Mesenchymal stem cell (in vitro differentiated cells and primary cell): ENCODE data around the gene SKAP2.

Experiments used
- DNase-seq: peaks from one replicate; pipeline ENCODE4 v3.0.0-alpha.2; 2013
- H2AFZ ChIP-seq: one replicate; pipeline ENCODE4 v1.6.1; 2013; ENCODE audit warnings: low read depth, mild to moderate bottlenecking, control low read depth, inconsistent platforms, low read length, moderate library complexity
- H2AK5ac ChIP-seq: 2 replicates; pipeline ENCODE4 v1.6.1; 2013; ENCODE audit warnings: low read length, moderate library complexity, mild to moderate bottlenecking, inconsistent platforms; ENCODE audit not compliant: severe bottlenecking
- H2BK120ac ChIP-seq: one replicate; pipeline ENCODE4 v1.6.1; 2013; ENCODE audit warnings: low read depth, mild to moderate bottlenecking, inconsistent platforms, low read length, moderate library complexity
- H2BK12ac ChIP-seq, 2 experiments: one replicate each; pipeline ENCODE4 v1.6.1; 2013; ENCODE audit warnings: inconsistent platforms in 2 of 2, low read length in 2 of 2, mild to moderate bottlenecking in 2 of 2, moderate library complexity in 2 of 2, control low read depth in 1 of 2
- H2BK15ac ChIP-seq: one replicate; pipeline ENCODE4 v1.6.1; 2013; ENCODE audit warnings: mild to moderate bottlenecking, low read depth, inconsistent platforms; ENCODE audit not compliant: poor library complexity, severe bottlenecking
- H2BK5ac ChIP-seq: 2 replicates; pipeline ENCODE4 v1.6.1; 2013; ENCODE audit warnings: low read depth, mild to moderate bottlenecking, low read length, control low read depth, inconsistent platforms; ENCODE audit not compliant: poor library complexity, severe bottlenecking
- H3K14ac ChIP-seq, 2 experiments: one replicate each; pipeline ENCODE4 v1.6.1; 2013; ENCODE audit warnings: inconsistent platforms in 2 of 2, low read length in 2 of 2, control low read depth in 1 of 2, mild to moderate bottlenecking in 1 of 2, moderate library complexity in 1 of 2
- H3K18ac ChIP-seq, 2 experiments: one replicate each; pipeline ENCODE4 v1.6.1; 2013; ENCODE audit warnings: inconsistent platforms in 2 of 2, low read length in 2 of 2, control low read depth in 1 of 2, low read depth in 1 of 2, mild to moderate bottlenecking in 1 of 2
- H3K23ac ChIP-seq, 2 experiments: one replicate each; pipeline ENCODE4 v1.6.1; 2013; ENCODE audit warnings: inconsistent platforms in 2 of 2, low read length in 2 of 2, mild to moderate bottlenecking in 2 of 2, moderate library complexity in 2 of 2, control low read depth in 1 of 2
- H3K27ac ChIP-seq: 2 replicates; pipeline ENCODE4 v1.5.1; 2013; ENCODE audit warnings: mild to moderate bottlenecking, moderate library complexity, low read length, control low read depth, inconsistent platforms; ENCODE audit not compliant: poor library complexity, severe bottlenecking
- H3K27me3 ChIP-seq, 2 experiments: 2 replicates each; pipeline versions ENCODE4 v1.6.1 to v1.7.0; 2013; ENCODE audit warnings: low read length in 2 of 2, mild to moderate bottlenecking in 2 of 2, moderate library complexity in 2 of 2, control low read depth in 1 of 2, inconsistent platforms in 1 of 2; ENCODE audit not compliant: control insufficient read depth in 1 of 2, insufficient read depth in 1 of 2
- H3K36me3 ChIP-seq, 2 experiments: 2 replicates each; pipeline versions ENCODE4 v1.6.1 to v1.7.0; 2013; ENCODE audit warnings: low read length in 2 of 2, control low read depth in 1 of 2, inconsistent platforms in 1 of 2, low read depth in 1 of 2, mild to moderate bottlenecking in 1 of 2; ENCODE audit not compliant: insufficient read depth in 2 of 2, control insufficient read depth in 1 of 2
- H3K4ac ChIP-seq, 2 experiments: one replicate each; pipeline ENCODE4 v1.6.1; 2013; ENCODE audit warnings: inconsistent platforms in 2 of 2, low read length in 2 of 2, mild to moderate bottlenecking in 2 of 2, moderate library complexity in 2 of 2, control low read depth in 1 of 2, low read depth in 1 of 2
- H3K4me1 ChIP-seq: 2 replicates; pipeline ENCODE4 v1.6.1; 2013; ENCODE audit warnings: low read depth, low read length, control low read depth; ENCODE audit not compliant: control insufficient read depth, insufficient read depth
- H3K4me2 ChIP-seq: 2 replicates; pipeline ENCODE4 v1.6.1; 2013; ENCODE audit warnings: low read length, mild to moderate bottlenecking, inconsistent platforms; ENCODE audit not compliant: poor library complexity, severe bottlenecking
- H3K4me3 ChIP-seq, 2 experiments: 2 replicates each; pipeline versions ENCODE4 v1.5.1 to v1.7.0; 2013; ENCODE audit warnings: low read length in 2 of 2, mild to moderate bottlenecking in 2 of 2, control low read depth in 1 of 2, low read depth in 1 of 2; ENCODE audit not compliant: insufficient read depth in 1 of 2
- H3K79me1 ChIP-seq: replicated peaks from 2 replicates; pipeline ENCODE4 v1.6.1; 2013; ENCODE audit warnings: mild to moderate bottlenecking, control low read depth, low read length, inconsistent platforms; ENCODE audit not compliant: poor library complexity, severe bottlenecking
- H3K9ac ChIP-seq: 2 replicates; pipeline ENCODE4 v1.7.0; 2013; ENCODE audit warnings: mild to moderate bottlenecking, low read length, moderate library complexity
- H3K9me3 ChIP-seq: 2 replicates; pipeline ENCODE4 v1.7.0; 2013; ENCODE audit warnings: mild to moderate bottlenecking, low read length; ENCODE audit not compliant: control insufficient read depth
- H4K8ac ChIP-seq: one replicate; pipeline ENCODE4 v1.6.1; 2013; ENCODE audit warnings: inconsistent platforms, mild to moderate bottlenecking, low read length, moderate library complexity
- H4K91ac ChIP-seq: one replicate; pipeline ENCODE4 v1.6.1; 2013; ENCODE audit warnings: mild to moderate bottlenecking, low read length, inconsistent platforms
- WGBS: methylation state at CpG from one replicate; pipeline ENCODE4 v1.1.7; 2013; ENCODE audit warnings: mixed read lengths; 5-methylcytosine and 5-hydroxymethylcytosine counted together

Gene SKAP2

DNA sequence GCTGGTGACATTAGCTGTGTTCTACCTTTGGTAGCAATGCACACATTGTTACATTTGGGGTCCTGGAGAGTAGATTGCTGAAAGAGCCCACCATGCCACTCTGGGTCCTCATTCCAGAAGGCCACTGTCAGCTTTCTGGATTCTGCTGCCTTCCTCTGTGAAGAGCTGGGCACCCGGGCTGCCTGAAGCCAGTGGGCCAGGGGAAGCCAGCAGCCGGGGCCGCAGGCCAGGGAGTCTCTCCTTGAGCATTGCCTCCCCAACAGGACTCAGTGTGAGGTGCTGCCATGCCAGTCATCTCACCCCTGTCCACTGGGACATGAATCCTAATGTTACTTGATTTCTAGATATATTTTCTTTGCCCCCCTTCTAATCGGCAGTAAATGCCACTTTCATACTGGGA lies 234.0 kb downstream of the SKAP2 start:
- Histone ChIP-seq H3K4ac (no peak overlapping the region), H3K36me3 (no peaks in the 10 kb centered on the region), H2BK15ac (no peak overlapping the region), H2BK5ac (no peak overlapping the region), H4K8ac (no peak overlapping the region), H3K4me2 (no peak overlapping the region), H4K91ac (no peak overlapping the region), H3K4me1 (no peaks in the 10 kb centered on the region), H3K18ac (no peak overlapping the region), H2BK120ac (no peak overlapping the region), H2AFZ (no peak overlapping the region), H2BK12ac (no peak overlapping the region), H3K27me3 (peaks cover 5 to 40% of the 10 kb centered on the region in 2 experiments), H3K9me3 (no peaks in the 10 kb centered on the region), H3K23ac (no peak overlapping the region), H2AK5ac (no peak overlapping the region), H3K14ac (no peak overlapping the region), H3K9ac (no peak overlapping the region), H3K27ac (no peak overlapping the region), H3K79me1 (no peaks in the 10 kb centered on the region), H3K4me3 (no peak overlapping the region)
- WGBS = 87% methylated on average over 4 of the region's 4 CpGs
- no peak for DNase-seq

DNA sequence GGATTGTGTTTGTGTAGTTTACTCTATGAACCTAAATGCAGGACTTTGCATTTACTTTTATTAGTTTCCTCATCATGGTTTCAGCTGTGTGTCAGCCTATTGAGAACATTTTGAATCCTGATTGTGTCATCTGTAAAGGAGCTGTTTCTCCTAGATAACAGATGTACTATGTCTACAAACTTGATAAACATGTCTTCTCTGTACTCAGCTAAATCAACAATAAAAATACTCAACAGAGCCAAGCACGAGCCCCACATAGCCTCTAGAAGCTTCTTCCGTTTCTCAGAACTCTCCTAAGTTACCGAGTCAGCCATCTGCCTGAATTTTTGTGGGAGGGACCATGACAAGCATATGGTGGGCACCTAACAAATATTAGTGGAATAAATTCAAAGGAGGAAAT lies 234.7 kb downstream of the SKAP2 start:
- no peaks in the 10 kb centered on the region for H3K79me1 ChIP-seq
- no peaks in the 10 kb centered on the region for H3K4me1 ChIP-seq
- WGBS = 50% methylated on average over 2 of the region's 3 CpGs
- H3K14ac ChIP-seq = no peak overlapping the region
- H3K4me2 ChIP-seq = no peak overlapping the region
- no peak overlapping the region for H4K91ac ChIP-seq
- no peak overlapping the region for H2AK5ac ChIP-seq
- peaks cover 11 to 46% of the 10 kb centered on the region in 2 experiments for H3K27me3 ChIP-seq
- no peak overlapping the region for H3K23ac ChIP-seq
- no peak overlapping the region for H3K4me3 ChIP-seq
- H4K8ac ChIP-seq = no peak overlapping the region
- H3K18ac ChIP-seq = no peak overlapping the region
- H2BK5ac ChIP-seq = no peak overlapping the region
- H3K9ac ChIP-seq = no peak overlapping the region
- no peak overlapping the region for H3K27ac ChIP-seq
- no peak overlapping the region for H2AFZ ChIP-seq
- DNase-seq = peak; percentile 12
- H3K9me3 ChIP-seq = no peaks in the 10 kb centered on the region
- no peak overlapping the region for H2BK15ac ChIP-seq
- H2BK120ac ChIP-seq = no peak overlapping the region
- no peaks in the 10 kb centered on the region for H3K36me3 ChIP-seq
- no peak overlapping the region for H3K4ac ChIP-seq
- no peak overlapping the region for H2BK12ac ChIP-seq

DNA sequence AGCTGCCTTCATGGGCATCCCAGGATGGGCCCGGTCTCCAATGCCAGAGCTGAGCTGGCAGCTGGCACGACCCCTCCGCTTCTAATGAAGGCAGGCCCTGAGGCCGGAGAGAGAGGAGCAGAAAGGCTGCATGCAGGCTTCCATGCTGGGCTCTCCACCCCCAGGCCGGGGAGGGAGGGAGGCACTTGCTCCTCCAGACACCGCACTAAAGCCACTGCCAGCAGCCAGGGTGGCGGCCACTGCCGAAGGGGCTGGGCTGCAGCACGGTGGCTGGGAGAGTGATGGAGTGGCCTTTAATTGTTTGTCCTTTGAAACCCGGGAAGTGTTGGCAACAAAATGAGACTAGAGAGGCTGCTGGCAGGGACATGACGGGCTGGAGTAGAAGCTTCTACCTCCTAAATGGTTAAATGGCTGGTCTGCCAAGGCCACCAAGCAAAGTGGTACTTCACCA lies 236.5 kb downstream of the SKAP2 start:
- no peaks in the 10 kb centered on the region for H3K9me3 ChIP-seq
- no peak overlapping the region for H2AK5ac ChIP-seq
- H2BK12ac ChIP-seq = no peak overlapping the region
- no peak overlapping the region for H3K9ac ChIP-seq
- no peaks in the 10 kb centered on the region for H3K79me1 ChIP-seq
- no peak for DNase-seq
- no peak overlapping the region for H3K4ac ChIP-seq
- H3K18ac ChIP-seq = no peak overlapping the region
- peaks cover 14 to 54% of the 10 kb centered on the region in 2 experiments for H3K27me3 ChIP-seq
- no peak overlapping the region for H2AFZ ChIP-seq
- H3K36me3 ChIP-seq = no peaks in the 10 kb centered on the region
- no peak overlapping the region for H2BK120ac ChIP-seq
- no peak overlapping the region for H3K4me3 ChIP-seq
- H2BK15ac ChIP-seq = no peak overlapping the region
- H3K14ac ChIP-seq = no peak overlapping the region
- H4K8ac ChIP-seq = no peak overlapping the region
- H3K4me2 ChIP-seq = no peak overlapping the region
- H3K4me1 ChIP-seq = no peaks in the 10 kb centered on the region
- no peak overlapping the region for H3K23ac ChIP-seq
- 91% methylated on average over 11 of the region's 11 CpGs for WGBS
- no peak overlapping the region for H3K27ac ChIP-seq
- H2BK5ac ChIP-seq = no peak overlapping the region
- no peak overlapping the region for H4K91ac ChIP-seq

DNA sequence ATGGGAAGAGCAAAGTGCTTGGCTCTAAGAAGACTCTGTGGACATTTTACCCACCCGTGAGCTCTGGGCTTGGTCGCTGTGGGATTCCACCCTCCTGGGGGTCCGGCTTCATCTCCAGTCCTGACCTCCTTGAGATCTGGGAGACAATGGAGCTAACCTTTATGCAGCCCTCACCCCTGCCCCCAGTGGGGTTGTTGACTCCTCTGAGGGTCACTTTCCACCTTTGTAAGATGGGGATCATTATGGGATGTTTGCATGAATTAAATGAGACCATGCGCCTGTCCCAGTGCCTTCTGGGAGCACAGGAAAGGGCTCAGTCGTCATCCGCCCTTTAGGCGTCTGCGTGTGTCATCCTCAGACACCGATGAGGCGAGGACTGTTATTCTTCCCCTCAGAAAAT lies 237.2 kb downstream of the SKAP2 start:
- H3K4me2 ChIP-seq = no peak overlapping the region
- H3K4me1 ChIP-seq = no peaks in the 10 kb centered on the region
- H3K79me1 ChIP-seq = no peaks in the 10 kb centered on the region
- H4K91ac ChIP-seq = no peak overlapping the region
- H3K9ac ChIP-seq = no peak overlapping the region
- H3K36me3 ChIP-seq = no peaks in the 10 kb centered on the region
- no peak overlapping the region for H2BK12ac ChIP-seq
- H3K9me3 ChIP-seq = no peaks in the 10 kb centered on the region
- H3K14ac ChIP-seq = no peak overlapping the region
- no peak overlapping the region for H3K4ac ChIP-seq
- H3K18ac ChIP-seq = no peak overlapping the region
- H3K27ac ChIP-seq = no peak overlapping the region
- DNase-seq = no peak
- no peak overlapping the region for H3K23ac ChIP-seq
- no peak overlapping the region for H2BK120ac ChIP-seq
- no peak overlapping the region for H2BK15ac ChIP-seq
- 86% methylated on average over 10 of the region's 10 CpGs for WGBS
- H4K8ac ChIP-seq = no peak overlapping the region
- peaks cover 14 to 59% of the 10 kb centered on the region in 2 experiments for H3K27me3 ChIP-seq
- H3K4me3 ChIP-seq = no peak overlapping the region
- H2BK5ac ChIP-seq = no peak overlapping the region
- H2AK5ac ChIP-seq = no peak overlapping the region
- H2AFZ ChIP-seq = no peak overlapping the region
